H1 (cell line): ENCODE data around the gene TMEM139. TPM values are rescaled to one million over a fixed set of nuclear protein-coding genes. Genes with fewer than 3 reads are reported as not detected.

Experiments used
- EZH2 ChIP-seq: fragments of 200-600 bp; sonication (generic); IDR thresholded peaks from 2 replicates; pipeline ENCODE4 v1.7.1; 2012; ENCODE audit warnings: low read depth, mild to moderate bottlenecking, moderate library complexity, low read length, inconsistent platforms; ENCODE audit not compliant: severe bottlenecking
- polyA plus RNA-seq, 7 experiments: library from polyadenylated mRNA; depleted of rRNA in 3 of 7; stranded (reverse) in 5 of 7; unstranded in 2 of 7; fragments of >200 nt in 5 of 7; fragments of 200-250 nt in 2 of 7; gene quantifications; 1 replicate in 5 of 7; 2 replicates in 1 of 7; 4 replicates in 1 of 7; pipeline versions ENCODE4 v1.2.1 to v1.2.3, GENCODE V29; 2011 to 2013; ENCODE audit warnings: missing spikeins in 2 of 7, mixed read lengths in 2 of 7
- total RNA-seq: library from RNA; stranded (reverse); fragmentation: NEBNext Ultra II Directional; extraction: Animal tissue kit (Norgen Biotek cat#: 25700); gene quantifications from 2 replicates; pipeline ENCODE4 v1.2.1, GENCODE V29; 2021
- TF ChIP-seq, protein P1 (sequence below): IDR thresholded peaks from 2 replicates; pipeline ENCODE4 v1.6.1; 2011; ENCODE audit warnings: low read length, improper control_type of control experiment

The TMEM139 gene
- total and polyA plus RNA-seq, 2 of the 8 experiments (the other 6 are each of a cell fraction or from before 2014, with no cell fraction given), result 3.2 to 6.7 TPM

DNA sequence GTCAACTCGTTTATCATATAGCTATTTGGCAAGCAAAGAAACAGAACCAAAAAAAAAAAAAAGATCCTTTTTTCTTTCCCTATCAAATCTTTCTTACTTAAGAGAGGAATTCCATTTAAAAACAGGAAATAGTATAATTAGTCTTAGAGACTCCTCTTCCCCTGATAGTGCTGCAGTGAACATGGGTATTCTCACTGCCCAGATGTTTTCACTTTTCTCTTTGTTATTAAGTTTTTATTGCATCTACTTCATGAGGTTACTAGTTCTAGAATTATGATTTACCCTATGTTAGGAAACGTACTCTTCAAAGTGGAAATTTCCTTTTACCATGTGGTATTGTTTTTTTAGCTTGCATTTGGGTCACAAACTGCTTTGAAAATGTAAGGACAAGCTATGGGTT lies 11.9 kb downstream of the TMEM139 start (continued):
- no peak for TF ChIP-seq EZH2
- TF ChIP-seq, protein P1, sequence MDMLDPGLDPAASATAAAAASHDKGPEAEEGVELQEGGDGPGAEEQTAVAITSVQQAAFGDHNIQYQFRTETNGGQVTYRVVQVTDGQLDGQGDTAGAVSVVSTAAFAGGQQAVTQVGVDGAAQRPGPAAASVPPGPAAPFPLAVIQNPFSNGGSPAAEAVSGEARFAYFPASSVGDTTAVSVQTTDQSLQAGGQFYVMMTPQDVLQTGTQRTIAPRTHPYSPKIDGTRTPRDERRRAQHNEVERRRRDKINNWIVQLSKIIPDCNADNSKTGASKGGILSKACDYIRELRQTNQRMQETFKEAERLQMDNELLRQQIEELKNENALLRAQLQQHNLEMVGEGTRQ, result no peak
